ENCODE data around the gene PCSK7. TPM values are rescaled to one million over a fixed set of nuclear protein-coding genes. Genes with fewer than 3 reads are reported as not detected.

The PCSK7 gene
- total and polyA plus RNA-seq, 2 of the 8 experiments (the other 6 are each of a cell fraction or from before 2014, with no cell fraction given) = 23.4 to 38.5 TPM

Small RNA genes lying within 50 kb of the gene (small RNA-seq; reads per million reads assigned to genes)
- gene RF00564 (ENCODE audit: insufficient read depth) = not detected

Other genes with a start within 250 kb of the PCSK7 start
- 32.1 and 32.6 TPM in 2 replicates for gene SIK3, start 133.6 kb downstream of the PCSK7 start, total RNA-seq (2021; fragmentation: NEBNext Ultra II Directional; extraction: Animal tissue kit (Norgen Biotek cat#: 25700))
- 18.3 and 19.9 TPM in 2 replicates for gene SIK3, start 133.6 kb downstream of the PCSK7 start, polyA plus RNA-seq (2011; rRNA removed)
- 151 and 161 TPM in 2 replicates for gene PAFAH1B2, start 87.8 kb downstream of the PCSK7 start, total RNA-seq (2021; fragmentation: NEBNext Ultra II Directional; extraction: Animal tissue kit (Norgen Biotek cat#: 25700))
- gene PAFAH1B2, start 87.8 kb downstream of the PCSK7 start, polyA plus RNA-seq (2011; rRNA removed) = 26.2 and 38.2 TPM in 2 replicates
- 14.6 and 18.5 TPM in 2 replicates for gene SIDT2, start 53.3 kb downstream of the PCSK7 start, total RNA-seq (2021; fragmentation: NEBNext Ultra II Directional; extraction: Animal tissue kit (Norgen Biotek cat#: 25700))
- gene SIDT2, start 53.3 kb downstream of the PCSK7 start, polyA plus RNA-seq (2011; rRNA removed) = 21.1 and 26.7 TPM in 2 replicates
- 300 and 301 TPM in 2 replicates for gene TAGLN, start 32.7 kb downstream of the PCSK7 start, total RNA-seq (2021; fragmentation: NEBNext Ultra II Directional; extraction: Animal tissue kit (Norgen Biotek cat#: 25700))
- gene TAGLN, start 32.7 kb downstream of the PCSK7 start, polyA plus RNA-seq (2011; rRNA removed) = 140 and 150 TPM in 2 replicates
- gene RNF214, start 598 bp upstream of the PCSK7 start, total RNA-seq (2021; fragmentation: NEBNext Ultra II Directional; extraction: Animal tissue kit (Norgen Biotek cat#: 25700)) = 33.7 and 35.6 TPM in 2 replicates
- 34.9 and 35.3 TPM in 2 replicates for gene RNF214, start 598 bp upstream of the PCSK7 start, polyA plus RNA-seq (2011; rRNA removed)
- gene BACE1-AS, start 59.3 kb upstream of the PCSK7 start, total RNA-seq (2021; fragmentation: NEBNext Ultra II Directional; extraction: Animal tissue kit (Norgen Biotek cat#: 25700)) = 12.2 and 14.9 TPM in 2 replicates
- gene BACE1-AS, start 59.3 kb upstream of the PCSK7 start, polyA plus RNA-seq (2011; rRNA removed) = 11.8 and 17.4 TPM in 2 replicates
- 7.5 and 7.7 TPM in 2 replicates for gene BACE1, start 84.2 kb upstream of the PCSK7 start, total RNA-seq (2021; fragmentation: NEBNext Ultra II Directional; extraction: Animal tissue kit (Norgen Biotek cat#: 25700))
- 7.9 and 9.5 TPM in 2 replicates for gene BACE1, start 84.2 kb upstream of the PCSK7 start, polyA plus RNA-seq (2011; rRNA removed)
- 18.7 and 20.8 TPM in 2 replicates for gene CEP164, start 95.8 kb upstream of the PCSK7 start, total RNA-seq (2021; fragmentation: NEBNext Ultra II Directional; extraction: Animal tissue kit (Norgen Biotek cat#: 25700))
- 8.4 and 10.5 TPM in 2 replicates for gene CEP164, start 95.8 kb upstream of the PCSK7 start, polyA plus RNA-seq (2011; rRNA removed)

Measured in H1 (cell line).